SK-N-MC (cell line): ENCODE data around the gene GNRH2.

ENCODE experiments used
- DNase-seq: peaks from one replicate; pipeline ENCODE4 v3.0.0-alpha.2; 2011; ENCODE audit warnings: low read depth, low spot score
- H3K27ac ChIP-seq: fragments of 200-600 bp; sonication (generic); 2 replicates; pipeline ENCODE4 v1.5.1; 2016; ENCODE audit warnings: mixed run types
- H3K36me3 ChIP-seq: fragments of 200-600 bp; sonication (generic); 2 replicates; pipeline ENCODE4 v1.6.1; 2017; ENCODE audit warnings: antibody characterized with exemption, low read length, mixed read lengths; ENCODE audit not compliant: insufficient read depth
- H3K4me3 ChIP-seq: fragments of 200-600 bp; sonication (generic); 2 replicates; pipeline ENCODE4 v1.5.1; 2016
- H3K9ac ChIP-seq: fragments of 200-600 bp; sonication (generic); 2 replicates; pipeline ENCODE4 v1.8.0; 2017; ENCODE audit warnings: mixed run types, mixed read lengths; ENCODE audit not compliant: insufficient read length
- H3K9me3 ChIP-seq: fragments of 200-600 bp; sonication (generic); 2 replicates; pipeline ENCODE4 v1.6.1; 2017; ENCODE audit warnings: low read depth, mild to moderate bottlenecking, antibody characterized with exemption, low read length, moderate library complexity, mixed read lengths
- EZH2 ChIP-seq: fragments of 200-600 bp; sonication (generic); IDR thresholded peaks from one replicate; pipeline ENCODE4 v1.6.1; 2017; ENCODE audit warnings: antibody characterized with exemption
- FOXP2 ChIP-seq: optimal IDR thresholded peaks from 2 replicates; pipeline ENCODE3; 2011; ENCODE audit warnings: mild to moderate bottlenecking, moderate library complexity; ENCODE audit not compliant: insufficient read depth; ENCODE audit errors: extremely low read length, control extremely low read depth
- POLR2AphosphoS5 ChIP-seq: IDR thresholded peaks from 2 replicates; pipeline ENCODE4 v1.6.1; 2012; ENCODE audit warnings: mild to moderate bottlenecking, low read depth, low read length, borderline replicate concordance

The GNRH2 gene, protein sequence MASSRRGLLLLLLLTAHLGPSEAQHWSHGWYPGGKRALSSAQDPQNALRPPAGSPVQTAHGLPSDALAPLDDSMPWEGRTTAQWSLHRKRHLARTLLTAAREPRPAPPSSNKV

DNA sequence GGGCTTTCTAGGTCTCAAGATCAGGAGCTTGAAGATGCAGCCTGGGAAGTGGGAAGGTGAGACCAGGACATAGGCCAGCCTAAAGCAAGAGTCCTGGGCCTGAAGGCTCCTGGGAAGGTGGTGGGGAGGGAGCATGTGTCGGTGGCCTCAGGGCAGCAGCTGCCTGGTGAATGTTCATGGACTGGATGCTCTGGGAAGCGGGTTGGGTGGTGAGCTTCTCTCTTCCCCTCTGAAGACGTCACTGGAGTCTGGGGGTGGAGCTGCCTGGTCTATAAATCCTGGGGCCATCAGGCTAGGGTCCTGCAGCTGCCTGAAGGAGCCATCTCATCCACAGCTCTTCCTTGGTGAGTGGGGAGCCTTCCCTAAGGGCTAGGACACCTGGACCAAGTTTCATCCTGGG, at the start of gene GNRH2:
TSS of gene GNRH2 (plus strand) at position 301 of the 400 bp plus-strand sequence. CDS start 793 bp downstream, outside the sequence.
- no peak for TF ChIP-seq EZH2
- TF ChIP-seq POLR2AphosphoS5 = no peak
- no peak for TF ChIP-seq FOXP2
- no peak within 1 kb of the TSS for H3K9ac ChIP-seq
- H3K36me3 ChIP-seq = peaks cover 19% of the 10 kb centered on the region
- H3K27ac ChIP-seq = no peak within 1 kb of the TSS
- H3K4me3 ChIP-seq = no peak within 1 kb of the TSS
- DNase-seq = no peak
- H3K9me3 ChIP-seq = no peaks in the 10 kb centered on the region

DNA sequence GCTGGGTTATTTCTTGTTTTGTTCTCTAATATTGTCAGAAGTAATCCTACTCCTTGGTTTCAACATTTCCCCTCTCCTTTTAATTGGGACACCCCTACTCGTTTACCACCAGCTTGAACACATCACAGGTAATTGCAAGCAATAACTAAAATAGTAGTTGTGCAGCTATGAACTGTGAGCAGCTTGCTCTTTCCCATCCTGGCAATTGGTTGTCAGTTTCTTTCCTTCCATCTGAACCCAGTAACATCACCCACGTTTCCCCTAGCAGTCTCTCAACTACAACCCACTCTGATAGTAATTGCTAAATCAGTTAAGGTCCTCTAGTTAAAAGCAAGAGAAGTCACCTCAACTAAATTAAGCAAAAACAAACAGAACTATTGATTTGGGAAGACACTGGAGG, 47.6 kb upstream of the GNRH2 start:
- no peak for TF ChIP-seq FOXP2
- no peak for TF ChIP-seq POLR2AphosphoS5
- no peak for TF ChIP-seq EZH2
- peaks cover 20% of the 10 kb centered on the region for H3K36me3 ChIP-seq
- H3K27ac ChIP-seq = no peak overlapping the region
- no peak overlapping the region for H3K9ac ChIP-seq
- H3K4me3 ChIP-seq = no peak overlapping the region
- H3K9me3 ChIP-seq = no peaks in the 10 kb centered on the region
- DNase-seq = no peak

DNA sequence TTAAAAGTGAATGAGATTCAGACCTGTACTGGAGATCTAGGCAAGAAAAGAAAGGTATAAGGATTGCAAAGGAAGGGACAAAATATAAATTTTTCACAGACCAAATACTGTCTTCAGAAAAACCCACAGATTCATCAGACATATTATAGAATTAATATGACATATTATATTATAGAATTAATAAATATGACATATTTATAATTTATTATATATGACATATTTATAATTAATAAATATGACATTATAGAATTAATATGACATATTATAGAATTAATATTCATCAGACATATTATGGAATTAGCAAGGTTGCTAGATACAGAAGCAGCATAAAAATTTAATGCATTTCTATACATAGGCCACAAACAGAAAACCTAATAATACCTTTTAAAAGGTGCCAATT, 44.7 kb upstream of the GNRH2 start:
- H3K4me3 ChIP-seq = no peak overlapping the region
- no peak overlapping the region for H3K27ac ChIP-seq
- TF ChIP-seq EZH2 (no peak), FOXP2 (no peak), POLR2AphosphoS5 (no peak)
- no peak overlapping the region for H3K9ac ChIP-seq
- peaks cover 6% of the 10 kb centered on the region; the same call in 1 of the 2 replicates for H3K36me3 ChIP-seq
- DNase-seq = no peak
- no peaks in the 10 kb centered on the region for H3K9me3 ChIP-seq

DNA sequence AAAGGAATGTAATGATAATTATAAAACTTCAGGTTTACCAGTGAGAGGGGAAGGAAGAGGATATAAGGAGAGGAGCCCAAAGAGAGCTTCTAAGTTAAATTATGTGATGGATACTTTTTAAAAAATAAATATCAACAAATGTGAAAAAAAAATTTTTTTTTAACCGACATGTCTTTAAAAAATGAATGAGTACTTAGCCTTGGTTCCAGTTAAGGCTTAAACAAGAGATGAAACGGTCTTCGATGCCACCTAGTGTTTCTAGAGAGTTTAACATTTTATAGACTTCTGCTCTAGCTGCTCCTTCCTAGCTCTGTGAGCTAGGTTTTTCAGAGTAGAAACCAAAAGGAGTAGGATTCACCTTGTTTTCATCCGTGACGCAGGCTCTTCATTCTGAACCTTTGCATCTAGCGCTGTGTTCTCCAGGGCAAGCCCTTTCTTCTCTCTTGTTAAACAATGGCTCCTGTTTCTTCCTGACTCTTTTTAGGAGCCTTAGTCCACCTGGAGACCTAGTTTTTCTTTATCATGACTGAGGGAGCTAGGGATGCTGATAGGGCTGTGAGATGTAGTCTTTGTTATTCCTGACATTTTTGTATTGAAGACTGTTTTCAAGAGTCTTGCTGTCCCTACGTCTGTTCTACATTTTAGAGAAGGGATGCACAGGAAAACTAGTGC, 42.4 kb upstream of the GNRH2 start:
- peak; percentile 6 for DNase-seq
- H3K4me3 ChIP-seq = no peak overlapping the region

DNA sequence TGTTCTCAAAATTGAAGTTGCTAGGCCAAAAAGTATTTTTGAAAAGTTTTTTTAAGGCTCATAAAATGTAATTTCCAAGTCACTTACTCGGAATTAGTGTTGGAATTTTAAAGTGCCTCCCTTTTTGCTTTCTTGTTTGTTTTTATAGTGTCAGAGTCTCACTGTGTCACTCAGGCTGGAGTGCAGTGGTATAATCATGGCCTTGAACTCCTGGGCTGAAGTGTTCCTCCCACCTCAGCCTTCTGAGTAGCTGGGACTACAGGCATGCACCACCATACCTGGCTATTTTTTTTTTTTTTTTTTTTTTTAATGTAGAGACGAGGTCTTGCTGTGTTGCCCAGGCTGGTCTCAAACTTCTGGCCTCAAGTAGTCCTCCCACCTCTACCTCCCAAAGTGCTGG, 40.0 kb upstream of the GNRH2 start:
- no peak overlapping the region for H3K27ac ChIP-seq
- DNase-seq = no peak
- H3K4me3 ChIP-seq = no peak overlapping the region
- H3K36me3 ChIP-seq = peaks cover 23% of the 10 kb centered on the region; the same call in 1 of the 2 replicates
- no peaks in the 10 kb centered on the region for H3K9me3 ChIP-seq
- H3K9ac ChIP-seq = no peak overlapping the region
- TF ChIP-seq FOXP2 = no peak
- no peak for TF ChIP-seq POLR2AphosphoS5
- no peak for TF ChIP-seq EZH2

More for the DNA sequence above, 42.4 kb upstream of the GNRH2 start:
- no peaks in the 10 kb centered on the region for H3K9me3 ChIP-seq
- no peak overlapping the region for H3K27ac ChIP-seq
- H3K9ac ChIP-seq = no peak overlapping the region
- H3K36me3 ChIP-seq = peaks cover 10% of the 10 kb centered on the region; the same call in 1 of the 2 replicates
- TF ChIP-seq FOXP2 (no peak), EZH2 (no peak), POLR2AphosphoS5 (no peak)

DNA sequence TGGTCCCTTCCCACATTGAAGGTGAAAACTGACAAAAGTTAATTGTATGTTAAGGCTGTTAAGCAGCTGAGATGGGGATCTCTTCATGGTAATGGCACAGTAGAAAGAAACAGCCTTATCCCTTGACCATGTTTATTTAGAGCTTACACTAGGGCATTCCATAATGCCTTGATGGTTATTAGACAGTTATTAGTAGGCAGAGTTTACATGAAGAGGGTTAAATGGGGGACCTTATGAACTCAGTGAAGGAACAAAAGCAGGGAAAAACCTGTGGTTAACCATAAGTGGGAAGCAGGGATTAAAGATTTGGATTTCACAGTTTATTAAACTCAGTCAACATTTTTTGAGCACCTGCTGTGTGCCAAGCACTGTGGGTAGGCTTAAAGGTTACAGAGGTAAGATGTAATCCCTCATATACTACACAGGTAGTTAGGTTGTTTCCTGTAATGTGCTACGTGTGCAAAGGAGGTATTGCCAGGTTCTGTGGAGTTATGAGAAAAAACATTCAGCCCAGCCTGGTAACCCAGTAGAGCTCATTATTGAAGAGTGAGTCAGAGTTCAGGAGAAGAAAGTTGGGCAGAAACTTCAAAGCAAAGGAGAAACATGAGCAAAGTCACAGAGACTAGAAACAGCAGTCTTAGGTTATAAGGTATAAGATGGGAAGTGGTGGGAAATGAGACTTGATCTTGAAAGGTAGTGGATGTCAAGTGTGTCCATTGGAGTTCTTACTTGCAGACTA, 32.3 kb upstream of the GNRH2 start:
- no peak for DNase-seq
- peaks cover 15% of the 10 kb centered on the region; the same call in 1 of the 2 replicates for H3K36me3 ChIP-seq
- H3K9me3 ChIP-seq = no peaks in the 10 kb centered on the region
- H3K9ac ChIP-seq = no peak overlapping the region
- no peak overlapping the region for H3K4me3 ChIP-seq
- TF ChIP-seq FOXP2 (no peak), POLR2AphosphoS5 (no peak), EZH2 (no peak)
- no peak overlapping the region for H3K27ac ChIP-seq

DNA sequence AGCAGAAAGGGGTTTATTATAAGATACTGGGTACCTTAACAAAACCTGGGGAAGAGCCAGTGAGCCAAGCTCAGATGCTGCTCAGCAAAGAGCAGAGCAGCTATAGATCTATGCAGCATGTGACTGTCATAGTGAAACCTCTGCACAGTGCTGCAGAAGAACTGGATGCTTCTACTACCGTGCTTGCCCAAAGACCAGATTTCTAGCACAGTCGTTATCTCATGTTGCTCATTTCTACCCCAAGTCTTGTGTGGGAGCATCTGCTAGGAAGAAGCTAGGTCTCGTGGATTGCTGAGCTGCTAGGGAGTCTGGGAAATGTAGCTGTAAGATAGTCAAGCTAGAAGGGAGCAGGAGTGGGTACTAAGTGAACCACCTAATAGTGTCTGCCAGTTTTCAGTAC, 31.7 kb upstream of the GNRH2 start:
- DNase-seq = no peak
- Histone ChIP-seq H3K27ac (no peak overlapping the region), H3K36me3 (peaks cover 11% of the 10 kb centered on the region; the same call in 1 of the 2 replicates), H3K9me3 (no peaks in the 10 kb centered on the region), H3K4me3 (no peak overlapping the region), H3K9ac (no peak overlapping the region)
- no peak for TF ChIP-seq EZH2
- no peak for TF ChIP-seq POLR2AphosphoS5
- no peak for TF ChIP-seq FOXP2

DNA sequence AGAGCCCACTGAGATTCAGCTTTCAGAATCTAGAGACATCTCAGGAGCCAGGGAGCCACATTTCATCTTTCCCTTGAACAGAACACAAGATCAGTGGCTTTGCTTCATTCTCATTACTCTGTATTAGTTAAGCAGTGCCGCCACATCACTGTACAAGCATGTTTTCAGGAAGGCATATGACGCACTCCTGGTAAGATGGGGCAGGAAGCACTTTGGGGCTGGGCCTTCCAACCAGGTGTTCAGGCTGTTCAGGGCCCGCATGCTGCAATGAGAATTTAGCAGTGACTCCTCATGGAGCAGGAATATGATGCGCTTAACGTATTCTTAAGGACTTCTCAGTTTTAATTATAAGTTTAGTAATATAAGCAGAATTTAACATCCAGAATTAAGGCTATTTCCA, 29.7 kb upstream of the GNRH2 start:
- no peak overlapping the region for H3K27ac ChIP-seq
- H3K9ac ChIP-seq = no peak overlapping the region
- H3K4me3 ChIP-seq = no peak overlapping the region
- H3K9me3 ChIP-seq = no peaks in the 10 kb centered on the region
- DNase-seq = no peak
- TF ChIP-seq EZH2 (no peak), POLR2AphosphoS5 (no peak), FOXP2 (no peak)
- peaks cover 7% of the 10 kb centered on the region for H3K36me3 ChIP-seq
